Right lobe of liver (tissue), 4 donors: ENCODE measurements around the gene IL17C.

Source experiments
- POLR2A ChIP-seq: fragments of 450-650 bp; IDR thresholded peaks from one replicate; pipeline ENCODE4 v1.6.1; 2017; ENCODE audit warnings: antibody characterized with exemption, mild to moderate bottlenecking
- TF ChIP-seq, protein P1 (sequence below), 4 donors: fragments of 200-600 bp in 3 of 4; fragments of 450-650 bp in 1 of 4; IDR thresholded peaks; one replicate each; pipeline versions ENCODE4 v1.5.1 to v1.8.0; 2016 to 2022; ENCODE audit warnings: antibody characterized with exemption in 4 of 4, mild to moderate bottlenecking in 2 of 4
- donor health status: DM: no; HTN: no; CAD: no.
- donor health status: DM: no; HTN: no; CAD: no.
- donor health status: DM: no; HTN: yes; CAD: no.

DNA sequence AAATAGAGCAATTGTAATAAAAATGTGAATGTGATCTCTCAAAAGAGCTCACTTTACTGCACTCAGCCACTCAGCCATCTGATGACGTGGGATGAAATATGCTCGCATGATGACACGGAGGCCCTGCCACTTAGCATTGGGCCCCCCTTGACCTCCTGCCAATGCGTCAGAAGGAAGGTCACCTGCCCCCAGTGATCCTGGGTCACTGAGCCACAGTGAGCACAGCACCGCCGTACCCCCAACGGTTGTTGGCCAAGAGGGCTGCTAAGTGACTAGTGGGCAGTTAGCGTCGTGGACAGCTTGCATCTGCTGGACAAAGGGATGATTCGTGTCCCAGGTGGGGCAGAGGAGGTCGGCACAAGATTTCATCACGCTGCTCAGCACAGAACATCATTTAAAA, 45.3 kb upstream of the IL17C start:
- TF ChIP-seq, protein P1, sequence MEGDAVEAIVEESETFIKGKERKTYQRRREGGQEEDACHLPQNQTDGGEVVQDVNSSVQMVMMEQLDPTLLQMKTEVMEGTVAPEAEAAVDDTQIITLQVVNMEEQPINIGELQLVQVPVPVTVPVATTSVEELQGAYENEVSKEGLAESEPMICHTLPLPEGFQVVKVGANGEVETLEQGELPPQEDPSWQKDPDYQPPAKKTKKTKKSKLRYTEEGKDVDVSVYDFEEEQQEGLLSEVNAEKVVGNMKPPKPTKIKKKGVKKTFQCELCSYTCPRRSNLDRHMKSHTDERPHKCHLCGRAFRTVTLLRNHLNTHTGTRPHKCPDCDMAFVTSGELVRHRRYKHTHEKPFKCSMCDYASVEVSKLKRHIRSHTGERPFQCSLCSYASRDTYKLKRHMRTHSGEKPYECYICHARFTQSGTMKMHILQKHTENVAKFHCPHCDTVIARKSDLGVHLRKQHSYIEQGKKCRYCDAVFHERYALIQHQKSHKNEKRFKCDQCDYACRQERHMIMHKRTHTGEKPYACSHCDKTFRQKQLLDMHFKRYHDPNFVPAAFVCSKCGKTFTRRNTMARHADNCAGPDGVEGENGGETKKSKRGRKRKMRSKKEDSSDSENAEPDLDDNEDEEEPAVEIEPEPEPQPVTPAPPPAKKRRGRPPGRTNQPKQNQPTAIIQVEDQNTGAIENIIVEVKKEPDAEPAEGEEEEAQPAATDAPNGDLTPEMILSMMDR (IDR thresholded peaks at IDR 0.05) = no peak
- no peak for TF ChIP-seq POLR2A
